HEK293 (cell line): ENCODE results near the gene PARVA.

Experiments used
- CTCF ChIA-PET: fragments of 350-600 bp; formaldehyde crosslinking; extraction: SDS; loops from one replicate; lab custom pipeline; 2021; ENCODE audit warnings: antibody characterized with exemption; lab: Yijun Ruan, JAX
- POLR2A ChIA-PET: fragments of 300-600 bp; formaldehyde crosslinking; extraction: SDS; loops from one replicate; lab custom pipeline; 2020; ENCODE audit warnings: antibody characterized with exemption, inconsistent platforms; lab: Yijun Ruan, JAX
- H3K27ac ChIP-seq: fragments of 200-500 bp; sonication (Bioruptor generic); 2 replicates; pipeline ENCODE4 v1.5.1; 2014; ENCODE audit warnings: low read depth, low read length, control low read depth, inconsistent platforms; ENCODE audit errors: extremely low read depth
- H3K36me3 ChIP-seq, 2 experiments: fragments of 200-500 bp in 1 of 2; sonication (Bioruptor generic) in 1 of 2; 1 replicate in 1 of 2; 2 replicates in 1 of 2; pipeline ENCODE4 v1.5.1; 2014 to 2017; ENCODE audit warnings: inconsistent platforms in 2 of 2, low read length in 2 of 2; ENCODE audit not compliant: control insufficient read depth in 2 of 2, insufficient read depth in 1 of 2
- H3K4me1 ChIP-seq: fragments of 200-500 bp; sonication (Bioruptor generic); 2 replicates; pipeline ENCODE4 v1.5.1; 2014; ENCODE audit warnings: mild to moderate bottlenecking, low read length, inconsistent platforms; ENCODE audit not compliant: control insufficient read depth, insufficient read depth
- H3K4me3 ChIP-seq: 2 replicates; pipeline ENCODE4 v1.5.1; 2011; ENCODE audit warnings: low read depth, mild to moderate bottlenecking, control low read depth, low read length, moderate library complexity
- H3K9me3 ChIP-seq: fragments of 200-500 bp; sonication (Bioruptor generic); 2 replicates; pipeline ENCODE4 v1.5.1; 2014; ENCODE audit warnings: low read depth, low read length, inconsistent platforms; ENCODE audit not compliant: control insufficient read depth, insufficient read depth
- BCL11B ChIP-seq: fragments of 450-650 bp; formaldehyde crosslinking; IDR thresholded peaks from 2 replicates; pipeline ENCODE4 v1.5.1; 2016; ENCODE audit warnings: low read depth, missing biosample characterization, missing genetic modification characterization
- MZF1 ChIP-seq: fragments of 450-650 bp; formaldehyde crosslinking; IDR thresholded peaks from 2 replicates; pipeline ENCODE4 v1.5.1; 2017; ENCODE audit warnings: missing biosample characterization, missing genetic modification characterization, borderline replicate concordance
- RBAK ChIP-seq: fragments of 450-650 bp; formaldehyde crosslinking; IDR thresholded peaks from 2 replicates; pipeline ENCODE4 v1.5.1; 2016; ENCODE audit warnings: missing biosample characterization, missing genetic modification characterization
- YY1 ChIP-seq: fragments of 450-650 bp; formaldehyde crosslinking; IDR thresholded peaks from 2 replicates; pipeline ENCODE4 v1.5.1; 2018; ENCODE audit warnings: missing biosample characterization, missing genetic modification characterization
- ZBTB1 ChIP-seq: fragments of 450-650 bp; formaldehyde crosslinking; IDR thresholded peaks from 2 replicates; pipeline ENCODE4 v1.5.1; 2016; ENCODE audit warnings: missing biosample characterization, missing genetic modification characterization
- ZBTB20 ChIP-seq: fragments of 450-650 bp; formaldehyde crosslinking; IDR thresholded peaks from 2 replicates; pipeline ENCODE4 v1.5.1; 2016; ENCODE audit warnings: missing biosample characterization, missing genetic modification characterization
- ZNF221 ChIP-seq: fragments of 450-650 bp; formaldehyde crosslinking; IDR thresholded peaks from 2 replicates; pipeline ENCODE4 v1.5.1; 2017; ENCODE audit warnings: missing biosample characterization, missing genetic modification characterization, borderline replicate concordance
- ZNF280C ChIP-seq: fragments of 450-650 bp; formaldehyde crosslinking; IDR thresholded peaks from 2 replicates; pipeline ENCODE4 v1.5.1; 2016; ENCODE audit warnings: missing biosample characterization, missing genetic modification characterization
- ZNF514 ChIP-seq: fragments of 450-650 bp; formaldehyde crosslinking; IDR thresholded peaks from 2 replicates; pipeline ENCODE4 v1.5.1; 2016; ENCODE audit warnings: missing biosample characterization, missing genetic modification characterization
- ZNF521 ChIP-seq: fragments of 450-650 bp; formaldehyde crosslinking; IDR thresholded peaks from 2 replicates; pipeline ENCODE4 v1.5.1; 2017; ENCODE audit warnings: missing biosample characterization, mild to moderate bottlenecking, missing genetic modification characterization
- ZNF529 ChIP-seq: fragments of 450-650 bp; formaldehyde crosslinking; IDR thresholded peaks from 2 replicates; pipeline ENCODE4 v1.5.1; 2017; ENCODE audit warnings: missing genetic modification characterization, missing biosample characterization; ENCODE audit not compliant: insufficient replicate concordance
- ZNF580 ChIP-seq: fragments of 450-650 bp; formaldehyde crosslinking; IDR thresholded peaks from 2 replicates; pipeline ENCODE4 v1.5.1; 2016; ENCODE audit warnings: missing biosample characterization, missing genetic modification characterization
- ZNF624 ChIP-seq: fragments of 450-650 bp; formaldehyde crosslinking; IDR thresholded peaks from 2 replicates; pipeline ENCODE4 v1.5.1; 2017; ENCODE audit warnings: missing biosample characterization, missing genetic modification characterization
- ZNF660 ChIP-seq: fragments of 450-650 bp; IDR thresholded peaks from 2 replicates; pipeline ENCODE4 v1.5.1; 2018; ENCODE audit warnings: missing biosample characterization, mild to moderate bottlenecking, missing genetic modification characterization
- ZNF692 ChIP-seq: fragments of 450-650 bp; formaldehyde crosslinking; IDR thresholded peaks from 2 replicates; pipeline ENCODE4 v1.5.1; 2016; ENCODE audit warnings: missing biosample characterization, missing genetic modification characterization
- ZSCAN23 ChIP-seq: fragments of 450-650 bp; formaldehyde crosslinking; IDR thresholded peaks from 2 replicates; pipeline ENCODE4 v1.5.1; 2016; ENCODE audit warnings: missing biosample characterization, missing genetic modification characterization
- TF ChIP-seq, protein P1 (sequence below): IDR thresholded peaks from 2 replicates; pipeline ENCODE4 v1.6.1; 2011; ENCODE audit warnings: mild to moderate bottlenecking, low read depth, low read length, borderline replicate concordance
- TF ChIP-seq, protein P2 (sequence below): fragments of 450-650 bp; formaldehyde crosslinking; IDR thresholded peaks from 2 replicates; pipeline ENCODE4 v1.5.1; 2016; ENCODE audit warnings: missing biosample characterization, missing genetic modification characterization

The PARVA gene

DNA sequence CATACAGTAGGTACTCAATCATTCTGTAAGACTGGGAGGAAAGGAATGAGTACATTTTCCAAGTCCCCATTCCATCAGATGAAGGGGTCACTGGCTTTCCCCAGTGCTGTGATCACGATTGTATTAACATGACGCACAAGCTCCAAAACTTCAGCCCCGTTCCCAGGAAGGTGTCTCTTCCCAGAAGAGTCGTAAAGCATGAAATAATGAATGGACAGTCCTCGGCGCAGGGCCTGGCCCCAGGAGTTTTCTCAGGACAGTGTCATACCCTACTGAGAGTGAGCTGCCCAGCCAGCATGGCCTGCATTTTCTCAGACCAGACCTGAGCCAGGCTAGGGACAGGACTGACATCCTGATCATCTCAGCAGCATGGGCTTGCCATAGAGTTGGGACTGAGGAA lies 80.7 kb downstream of the PARVA start (continued):
- TF ChIP-seq ZNF529 (tag by site-specific recombination) = no peak

DNA sequence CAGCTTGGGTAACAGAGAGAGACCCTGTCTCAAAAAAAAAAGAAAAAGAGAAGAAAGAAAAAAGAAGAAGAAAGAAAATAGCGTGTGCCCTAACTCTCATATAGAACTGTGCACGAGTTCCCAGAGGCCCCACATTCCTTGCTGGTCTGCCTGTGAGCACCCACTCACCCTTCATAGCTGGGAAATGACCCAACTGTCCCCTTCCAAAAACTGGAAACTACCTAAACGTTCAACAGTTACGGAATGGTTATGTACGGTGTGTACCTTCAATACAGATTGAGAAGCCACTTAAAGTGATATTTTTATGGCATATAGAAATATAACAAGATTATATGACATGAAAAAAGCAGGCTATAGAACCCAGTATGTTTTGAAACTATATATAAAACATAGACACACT lies 82.0 kb downstream of the PARVA start:
- no peaks in the 10 kb centered on the region for H3K4me1 ChIP-seq
- no peaks in the 10 kb centered on the region for H3K36me3 ChIP-seq
- CTCF ChIA-PET = no interaction called here
- H3K27ac ChIP-seq = no peak overlapping the region
- TF ChIP-seq BCL11B = no peak
- no peak for TF ChIP-seq ZNF580 (tag by site-specific recombination)
- no peak for TF ChIP-seq YY1 (tag by site-specific recombination)
- no peak for TF ChIP-seq ZSCAN23 (tag by site-specific recombination)
- no peak for TF ChIP-seq ZNF660
- no peak for TF ChIP-seq ZBTB20 (tag by site-specific recombination)
- no peak for TF ChIP-seq RBAK (tag by site-specific recombination)
- TF ChIP-seq, protein P1, sequence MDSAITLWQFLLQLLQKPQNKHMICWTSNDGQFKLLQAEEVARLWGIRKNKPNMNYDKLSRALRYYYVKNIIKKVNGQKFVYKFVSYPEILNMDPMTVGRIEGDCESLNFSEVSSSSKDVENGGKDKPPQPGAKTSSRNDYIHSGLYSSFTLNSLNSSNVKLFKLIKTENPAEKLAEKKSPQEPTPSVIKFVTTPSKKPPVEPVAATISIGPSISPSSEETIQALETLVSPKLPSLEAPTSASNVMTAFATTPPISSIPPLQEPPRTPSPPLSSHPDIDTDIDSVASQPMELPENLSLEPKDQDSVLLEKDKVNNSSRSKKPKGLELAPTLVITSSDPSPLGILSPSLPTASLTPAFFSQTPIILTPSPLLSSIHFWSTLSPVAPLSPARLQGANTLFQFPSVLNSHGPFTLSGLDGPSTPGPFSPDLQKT = no peak
- TF ChIP-seq ZNF624 (tag by site-specific recombination) = no peak
- no peak for TF ChIP-seq MZF1 (tag by site-specific recombination)
- no peak for TF ChIP-seq ZNF514 (tag by site-specific recombination)
- no peak for TF ChIP-seq ZNF221 (tag by site-specific recombination)
- no peak overlapping the region for H3K4me3 ChIP-seq
- no peaks in the 10 kb centered on the region for H3K9me3 ChIP-seq
- POLR2A ChIA-PET = no interaction called here

DNA sequence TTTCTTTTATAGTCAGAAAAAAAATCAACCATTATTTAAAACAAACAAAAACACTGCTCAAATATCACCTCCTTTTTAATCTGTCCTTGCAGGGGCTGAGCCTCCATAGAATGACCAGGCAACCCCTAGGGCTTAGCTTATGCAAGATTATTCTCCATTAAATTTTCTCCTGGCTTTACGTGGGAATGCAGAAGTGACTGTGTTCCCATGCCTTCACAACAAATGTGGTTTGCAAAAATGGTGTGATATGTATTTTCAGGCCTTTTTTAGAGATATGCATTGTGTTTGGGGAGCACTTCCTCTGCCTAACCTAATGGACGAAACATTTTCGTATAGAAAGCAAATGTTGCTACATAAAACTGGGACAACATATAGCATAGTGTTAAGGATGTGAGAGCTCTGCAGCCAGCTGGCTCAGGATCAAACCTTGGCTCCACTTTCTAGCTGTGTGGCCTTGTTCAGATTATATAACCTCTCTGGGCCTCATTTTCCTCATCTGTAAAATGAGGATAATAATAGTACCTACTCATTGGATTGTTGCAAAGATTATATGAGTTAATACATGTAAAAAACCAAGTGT lies 82.6 kb downstream of the PARVA start:
- Histone ChIP-seq H3K27ac (no peak overlapping the region), H3K36me3 (no peaks in the 10 kb centered on the region), H3K9me3 (no peaks in the 10 kb centered on the region), H3K4me1 (no peaks in the 10 kb centered on the region), H3K4me3 (no peak overlapping the region)
- TF ChIP-seq, protein P2, sequence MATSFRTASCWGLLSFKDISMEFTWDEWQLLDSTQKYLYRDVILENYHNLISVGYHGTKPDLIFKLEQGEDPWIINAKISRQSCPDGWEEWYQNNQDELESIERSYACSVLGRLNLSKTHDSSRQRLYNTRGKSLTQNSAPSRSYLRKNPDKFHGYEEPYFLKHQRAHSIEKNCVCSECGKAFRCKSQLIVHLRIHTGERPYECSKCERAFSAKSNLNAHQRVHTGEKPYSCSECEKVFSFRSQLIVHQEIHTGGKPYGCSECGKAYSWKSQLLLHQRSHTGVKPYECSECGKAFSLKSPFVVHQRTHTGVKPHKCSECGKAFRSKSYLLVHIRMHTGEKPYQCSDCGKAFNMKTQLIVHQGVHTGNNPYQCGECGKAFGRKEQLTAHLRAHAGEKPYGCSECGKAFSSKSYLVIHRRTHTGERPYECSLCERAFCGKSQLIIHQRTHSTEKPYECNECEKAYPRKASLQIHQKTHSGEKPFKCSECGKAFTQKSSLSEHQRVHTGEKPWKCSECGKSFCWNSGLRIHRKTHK (tag by site-specific recombination) = no peak
- TF ChIP-seq ZNF280C (tag by site-specific recombination) (no peak), ZNF692 (tag by site-specific recombination) (no peak), ZBTB1 (tag by site-specific recombination) (no peak), ZNF521 (no peak)
- CTCF ChIA-PET = no interaction called here
- POLR2A ChIA-PET = no interaction called here
